ENCODE data around the gene KLK11. TPM values are rescaled to one million over a fixed set of nuclear protein-coding genes. Genes with fewer than 3 reads are reported as not detected.

KLK11 gene, protein sequence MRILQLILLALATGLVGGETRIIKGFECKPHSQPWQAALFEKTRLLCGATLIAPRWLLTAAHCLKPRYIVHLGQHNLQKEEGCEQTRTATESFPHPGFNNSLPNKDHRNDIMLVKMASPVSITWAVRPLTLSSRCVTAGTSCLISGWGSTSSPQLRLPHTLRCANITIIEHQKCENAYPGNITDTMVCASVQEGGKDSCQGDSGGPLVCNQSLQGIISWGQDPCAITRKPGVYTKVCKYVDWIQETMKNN
- total RNA-seq: 42.9 and 68.4 TPM in 2 replicates

GRCh38 chr19:51026554-51026831 lies at the start of gene KLK11:
TSS of gene KLK11 (minus strand) at chr19:51026616. CDS start at chr19:51025631, 985 bp downstream.

DNA sequence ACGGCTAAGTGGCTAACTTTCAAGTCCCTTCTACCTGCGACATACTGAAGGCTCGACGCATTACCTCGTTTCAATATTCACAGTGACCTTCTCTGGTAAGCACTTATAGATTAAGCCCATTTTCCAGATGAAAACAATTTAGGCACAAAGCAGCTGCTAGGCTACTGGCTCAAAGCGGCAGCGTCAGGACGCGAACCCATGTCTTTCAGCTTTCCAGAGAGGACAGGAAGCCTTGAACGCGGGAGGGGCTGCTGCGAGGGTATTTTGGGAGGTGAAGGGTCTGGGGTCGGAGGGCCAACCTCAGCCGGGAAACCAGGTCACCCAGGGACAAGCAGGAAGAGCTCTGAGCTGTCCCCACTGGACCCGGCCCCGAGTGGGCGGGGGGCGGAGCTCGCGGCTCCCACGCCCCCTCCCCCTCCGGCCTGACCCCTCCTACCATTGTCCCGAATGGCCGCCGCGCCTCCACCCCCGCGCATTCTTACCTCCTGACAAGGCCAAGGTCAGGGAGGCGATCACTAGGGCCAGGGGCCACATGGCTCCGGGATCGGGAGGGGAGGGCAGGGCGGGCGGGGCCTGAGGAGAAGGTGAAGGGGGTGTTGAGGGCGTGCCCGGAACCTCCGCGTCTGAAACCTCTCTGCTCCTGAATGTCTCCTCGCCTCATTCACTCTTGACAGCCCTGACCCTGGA lies 38.3 kb upstream of the KLK11 start, which contains the start of gene KLK13:
Gene KLK13, minus strand, starts transcription at position 559 of the 687 bp plus-strand sequence. Its CDS starts 25 bp downstream, at position 534.

DNA sequence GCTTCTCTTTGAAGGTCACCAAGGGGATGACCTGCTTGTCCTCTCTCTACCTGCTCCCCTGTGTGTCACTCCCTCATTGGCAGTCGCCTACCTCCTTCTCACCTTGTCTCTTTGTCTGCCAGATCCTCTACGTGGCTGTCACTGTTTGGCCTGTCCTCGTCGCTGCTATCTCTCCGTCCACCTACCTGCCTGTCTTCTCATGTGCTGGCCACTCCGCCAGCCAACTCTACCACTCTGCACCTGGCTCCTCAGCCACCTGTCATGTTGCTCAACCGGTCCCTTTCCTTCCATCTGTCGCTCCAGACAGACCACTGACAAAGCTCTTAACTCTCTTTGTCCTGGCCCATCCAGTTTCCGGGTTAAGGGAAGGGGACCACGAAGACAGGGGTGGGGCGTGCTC lies 8.3 kb upstream of the KLK11 start, which contains the start of gene KLK12:
Gene KLK12, minus strand, starts transcription at position 299 of the 400 bp plus-strand sequence. CDS start 381 bp downstream, outside the sequence.

DNA sequence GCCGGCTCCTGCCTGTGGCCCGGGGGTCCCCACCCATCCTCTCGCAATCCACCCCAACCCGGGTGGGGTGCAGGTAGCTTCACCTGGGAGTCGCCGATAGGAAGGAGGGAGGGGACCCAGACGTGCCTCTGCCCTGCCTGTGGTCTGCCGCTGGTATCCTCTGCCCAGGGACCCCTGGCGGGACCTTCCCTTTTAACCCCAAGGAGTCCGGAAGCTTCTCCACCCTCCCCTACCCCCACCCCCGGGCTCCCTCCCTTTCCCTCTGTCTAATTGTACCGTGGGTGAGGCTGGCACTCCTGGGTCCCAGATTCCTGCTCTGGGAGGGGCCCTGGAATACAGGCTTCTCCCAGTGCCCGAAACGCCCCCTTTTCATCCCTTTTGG lies 6.9 kb downstream of the KLK11 start, which contains the start of gene KLK10:
Gene KLK10, minus strand, starts transcription at position 166 of the 382 bp plus-strand sequence. CDS start 579 bp downstream, outside the sequence.

DNA sequence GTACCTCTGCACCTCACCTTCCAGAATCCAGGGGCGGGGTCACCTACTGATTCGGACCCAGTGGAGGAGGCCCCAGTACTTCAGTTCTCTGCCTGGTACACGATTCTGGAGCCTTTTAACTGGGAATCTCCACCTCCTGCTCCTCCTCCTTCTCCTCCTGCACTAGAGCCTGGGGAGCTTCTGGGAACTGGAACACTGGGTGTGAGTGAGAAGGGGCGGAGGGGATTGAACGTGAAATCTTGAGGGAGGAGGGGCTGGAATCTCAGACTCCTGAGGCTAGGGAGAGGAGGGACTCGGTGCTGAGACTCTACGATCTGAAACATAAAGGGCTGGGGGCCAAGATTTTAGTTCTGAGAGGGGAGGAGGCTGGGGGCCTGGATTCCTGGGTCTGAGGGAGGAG lies 24.9 kb downstream of the KLK11 start, which contains the start of gene KLK8:
Gene KLK8, minus strand, starts transcription at position 90 of the 400 bp plus-strand sequence. CDS start 437 bp downstream, outside the sequence.

DNA sequence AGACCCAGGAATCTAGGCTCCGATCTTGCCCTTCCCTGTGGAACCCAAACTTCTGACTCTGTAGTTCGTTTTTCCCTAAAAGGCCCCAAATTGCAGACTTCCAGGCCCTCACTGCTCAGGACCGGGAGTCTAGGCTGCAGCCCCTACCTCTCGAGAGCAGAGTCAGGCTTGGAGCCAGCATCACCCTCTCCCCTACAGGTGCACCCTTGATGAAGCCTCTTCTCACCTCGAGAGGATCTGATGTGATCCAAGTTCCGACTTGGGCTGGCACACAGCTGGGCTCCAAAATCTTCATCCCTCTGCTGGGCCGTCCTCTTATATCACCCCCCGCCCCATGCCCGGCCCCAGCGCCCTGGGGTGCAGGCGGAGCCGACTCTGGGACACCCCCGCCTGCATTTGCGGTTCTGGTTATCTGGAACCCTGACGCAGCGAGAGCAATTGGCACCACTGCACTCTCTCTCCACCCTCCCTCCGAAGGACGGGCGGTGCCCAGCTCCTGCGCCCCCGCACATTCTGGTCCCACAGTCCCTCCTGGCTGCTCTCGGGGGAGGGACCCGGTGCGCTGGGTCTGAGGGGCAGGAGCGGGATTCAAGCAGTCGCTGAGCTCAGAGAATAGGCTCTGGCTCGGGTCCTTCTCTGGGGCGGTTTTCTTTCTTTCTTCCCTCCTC lies 42.7 kb downstream of the KLK11 start, which contains the start of gene KLK7:
Gene KLK7, minus strand, starts transcription at position 293 of the 668 bp plus-strand sequence. CDS start 1,518 bp downstream, outside the sequence.

Other genes with a start within 250 kb of the KLK11 start
- gene ACP4, start 236.2 kb downstream of the KLK11 start, total RNA-seq: not detected in 2 replicates
- gene KLK1, start 202.8 kb downstream of the KLK11 start, total RNA-seq: 1.3 TPM in 1 of 2 replicates, not detected in the other
- gene KLK15, start 193.0 kb downstream of the KLK11 start, total RNA-seq: not detected in 2 replicates
- not detected in 2 replicates for gene KLK3, start 171.7 kb downstream of the KLK11 start, total RNA-seq
- not detected in 2 replicates for gene KLK2, start 153.2 kb downstream of the KLK11 start, total RNA-seq
- not detected in 2 replicates for gene KLK4, start 115.2 kb downstream of the KLK11 start, total RNA-seq
- gene KLK5, start 73.6 kb downstream of the KLK11 start, total RNA-seq: 41.5 and 42.7 TPM in 2 replicates
- 2.2 and 2.8 TPM in 2 replicates for gene KLK6, start 57.0 kb downstream of the KLK11 start, total RNA-seq
- 60.4 and 65.1 TPM in 2 replicates for gene KLK7, start 42.7 kb downstream of the KLK11 start, total RNA-seq
- 56.3 and 78.2 TPM in 2 replicates for gene KLK8, start 25.0 kb downstream of the KLK11 start, total RNA-seq
- 183 and 202 TPM in 2 replicates for gene KLK10, start 6.9 kb downstream of the KLK11 start, total RNA-seq
- gene KLK12, start 8.4 kb upstream of the KLK11 start, total RNA-seq: 30.3 and 33.1 TPM in 2 replicates
- 1.3 and 1.5 TPM in 2 replicates for gene KLK13, start 38.5 kb upstream of the KLK11 start, total RNA-seq
- gene KLK14, start 56.3 kb upstream of the KLK11 start, total RNA-seq: not detected in 2 replicates
- 14.5 and 18.1 TPM in 2 replicates for gene CTU1, start 81.8 kb upstream of the KLK11 start, total RNA-seq
- not detected in 2 replicates for gene SIGLEC9, start 98.3 kb upstream of the KLK11 start, total RNA-seq
- not detected in 2 replicates for gene SIGLEC7, start 115.7 kb upstream of the KLK11 start, total RNA-seq
- gene CD33, start 198.5 kb upstream of the KLK11 start, total RNA-seq: not detected in 2 replicates
- not detected in 2 replicates for gene SIGLECL1, start 224.5 kb upstream of the KLK11 start, total RNA-seq